ENCODE measurements around the gene RPL26.

The RPL26 gene

GRCh38 chr17:8393470-8394231 lies 10.7 kb upstream of the RPL26 start:
- Histone ChIP-seq H3K27me3 (replicated peaks; ENCODE audit: insufficient read depth, low read length) (peaks cover 23% of the 10 kb centered on the region), H3K4me2 (ENCODE audit: low read depth, low read length) (no peak overlapping the region)
- TF ChIP-seq EZH2 (optimal IDR thresholded peaks at IDR 0.05; ENCODE audit: low read depth, low read length) = no peak
- no peak for TF ChIP-seq EZH2phosphoT487 (IDR thresholded peaks at IDR 0.05; ENCODE audit: low read length)
- no peak for TF ChIP-seq CTCF (IDR thresholded peaks at IDR 0.05; ENCODE audit: low read length)

GRCh38 chr17:8392674-8393469 lies 9.9 kb upstream of the RPL26 start:
- Histone ChIP-seq H3K27me3 (replicated peaks; ENCODE audit: insufficient read depth, low read length) (peaks cover 23% of the 10 kb centered on the region), H3K79me2 (ENCODE audit: low read length) (no peaks in the 10 kb centered on the region), H3K36me3 (replicated peaks; ENCODE audit: insufficient read depth, low read length) (no peaks in the 10 kb centered on the region), H2AFZ (ENCODE audit: low read length) (0 out of 2 replicates have a peak overlapping the region, but pooled peaks have one; percentile 30), H3K4me2 (ENCODE audit: low read depth, low read length) (no peak overlapping the region), H3K4me3 (ENCODE audit: low read length) (no peak overlapping the region), H3K9ac (ENCODE audit: low read length) (no peak overlapping the region), H3K27ac (ENCODE audit: low read length) (no peak overlapping the region), H3K9me2 (replicated peaks; ENCODE audit: insufficient read depth, low read length) (no peaks in the 10 kb centered on the region), H3K4me1 (ENCODE audit: low read length) (0 out of 2 replicates have a peak, but pooled peaks cover 7% of the 10 kb centered on the region), H4K20me1 (ENCODE audit: insufficient read depth, low read length) (no peaks in the 10 kb centered on the region), H3F3A (ENCODE audit: insufficient read depth, low read length) (no peaks in the 10 kb centered on the region), H3K9me3 (replicated peaks; ENCODE audit: insufficient read depth, low read length) (no peaks in the 10 kb centered on the region)
- no peak for DNase-seq
- no peak for TF ChIP-seq EZH2 (optimal IDR thresholded peaks at IDR 0.05; ENCODE audit: low read depth, low read length)
- TF ChIP-seq EZH2phosphoT487 (IDR thresholded peaks at IDR 0.05; ENCODE audit: low read length) = no peak
- no peak for TF ChIP-seq CTCF (IDR thresholded peaks at IDR 0.05; ENCODE audit: low read length)

More at GRCh38 chr17:8393470-8394231, 10.7 kb upstream of the RPL26 start:
- H3K36me3 ChIP-seq (replicated peaks; ENCODE audit: insufficient read depth, low read length) = no peaks in the 10 kb centered on the region
- H3K9ac ChIP-seq (ENCODE audit: low read length) = no peak overlapping the region
- no peaks in the 10 kb centered on the region for H3F3A ChIP-seq (ENCODE audit: insufficient read depth, low read length)
- H3K4me1 ChIP-seq (ENCODE audit: low read length) = 0 out of 2 replicates have a peak, but pooled peaks cover 7% of the 10 kb centered on the region
- no peak overlapping the region for H3K27ac ChIP-seq (ENCODE audit: low read length)
- H4K20me1 ChIP-seq (ENCODE audit: insufficient read depth, low read length) = no peaks in the 10 kb centered on the region
- peak overlapping the region; percentile 30; the same call in 1 of the 2 replicates for H2AFZ ChIP-seq (ENCODE audit: low read length)
- H3K4me3 ChIP-seq (ENCODE audit: low read length) = no peak overlapping the region
- H3K79me2 ChIP-seq (ENCODE audit: low read length) = no peaks in the 10 kb centered on the region
- peak; percentile 41 for DNase-seq
- H3K9me3 ChIP-seq (replicated peaks; ENCODE audit: insufficient read depth, low read length) = no peaks in the 10 kb centered on the region
- H3K9me2 ChIP-seq (replicated peaks; ENCODE audit: insufficient read depth, low read length) = no peaks in the 10 kb centered on the region

GRCh38 chr17:8392274-8392673 lies 9.3 kb upstream of the RPL26 start:
- Histone ChIP-seq H2AFZ (ENCODE audit: low read length) (no peak overlapping the region), H3K27me3 (replicated peaks; ENCODE audit: insufficient read depth, low read length) (peaks cover 23% of the 10 kb centered on the region)

More at GRCh38 chr17:8392274-8392673, 9.3 kb upstream of the RPL26 start:
- no peak overlapping the region for H3K9ac ChIP-seq (ENCODE audit: low read length)
- no peaks in the 10 kb centered on the region for H3K9me2 ChIP-seq (replicated peaks; ENCODE audit: insufficient read depth, low read length)
- no peak overlapping the region for H3K4me3 ChIP-seq (ENCODE audit: low read length)
- 0 out of 2 replicates have a peak, but pooled peaks cover 7% of the 10 kb centered on the region for H3K4me1 ChIP-seq (ENCODE audit: low read length)
- H3K79me2 ChIP-seq (ENCODE audit: low read length) = no peaks in the 10 kb centered on the region
- no peak overlapping the region for H3K4me2 ChIP-seq (ENCODE audit: low read depth, low read length)
- no peaks in the 10 kb centered on the region for H3F3A ChIP-seq (ENCODE audit: insufficient read depth, low read length)
- no peaks in the 10 kb centered on the region for H3K36me3 ChIP-seq (replicated peaks; ENCODE audit: insufficient read depth, low read length)
- no peak overlapping the region for H3K27ac ChIP-seq (ENCODE audit: low read length)
- TF ChIP-seq EZH2 (optimal IDR thresholded peaks at IDR 0.05; ENCODE audit: low read depth, low read length) (no peak), CTCF (IDR thresholded peaks at IDR 0.05; ENCODE audit: low read length) (no peak), EZH2phosphoT487 (IDR thresholded peaks at IDR 0.05; ENCODE audit: low read length) (no peak)
- H4K20me1 ChIP-seq (ENCODE audit: insufficient read depth, low read length) = no peaks in the 10 kb centered on the region
- no peaks in the 10 kb centered on the region for H3K9me3 ChIP-seq (replicated peaks; ENCODE audit: insufficient read depth, low read length)
- DNase-seq = no peak
